HG03575 (cell line): Measurements from ENCODE around the gene MLXIPL.
"Not testable (repeated sequence)": the region's sequence is repeated elsewhere in the genome, so short reads cannot be mapped to it uniquely, and the experiment has no call there.

ENCODE experiments used
- ATAC-seq: cut with Tn5 transposase; IDR thresholded peaks from one replicate; pipeline ENCODE4 v1.9.1; 2021; ENCODE audit not compliant: unreplicated experiment, insufficient number of reproducible peaks, low FRiP score; ENCODE audit errors: extremely low read depth

Gene MLXIPL, protein sequence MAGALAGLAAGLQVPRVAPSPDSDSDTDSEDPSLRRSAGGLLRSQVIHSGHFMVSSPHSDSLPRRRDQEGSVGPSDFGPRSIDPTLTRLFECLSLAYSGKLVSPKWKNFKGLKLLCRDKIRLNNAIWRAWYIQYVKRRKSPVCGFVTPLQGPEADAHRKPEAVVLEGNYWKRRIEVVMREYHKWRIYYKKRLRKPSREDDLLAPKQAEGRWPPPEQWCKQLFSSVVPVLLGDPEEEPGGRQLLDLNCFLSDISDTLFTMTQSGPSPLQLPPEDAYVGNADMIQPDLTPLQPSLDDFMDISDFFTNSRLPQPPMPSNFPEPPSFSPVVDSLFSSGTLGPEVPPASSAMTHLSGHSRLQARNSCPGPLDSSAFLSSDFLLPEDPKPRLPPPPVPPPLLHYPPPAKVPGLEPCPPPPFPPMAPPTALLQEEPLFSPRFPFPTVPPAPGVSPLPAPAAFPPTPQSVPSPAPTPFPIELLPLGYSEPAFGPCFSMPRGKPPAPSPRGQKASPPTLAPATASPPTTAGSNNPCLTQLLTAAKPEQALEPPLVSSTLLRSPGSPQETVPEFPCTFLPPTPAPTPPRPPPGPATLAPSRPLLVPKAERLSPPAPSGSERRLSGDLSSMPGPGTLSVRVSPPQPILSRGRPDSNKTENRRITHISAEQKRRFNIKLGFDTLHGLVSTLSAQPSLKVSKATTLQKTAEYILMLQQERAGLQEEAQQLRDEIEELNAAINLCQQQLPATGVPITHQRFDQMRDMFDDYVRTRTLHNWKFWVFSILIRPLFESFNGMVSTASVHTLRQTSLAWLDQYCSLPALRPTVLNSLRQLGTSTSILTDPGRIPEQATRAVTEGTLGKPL

DNA sequence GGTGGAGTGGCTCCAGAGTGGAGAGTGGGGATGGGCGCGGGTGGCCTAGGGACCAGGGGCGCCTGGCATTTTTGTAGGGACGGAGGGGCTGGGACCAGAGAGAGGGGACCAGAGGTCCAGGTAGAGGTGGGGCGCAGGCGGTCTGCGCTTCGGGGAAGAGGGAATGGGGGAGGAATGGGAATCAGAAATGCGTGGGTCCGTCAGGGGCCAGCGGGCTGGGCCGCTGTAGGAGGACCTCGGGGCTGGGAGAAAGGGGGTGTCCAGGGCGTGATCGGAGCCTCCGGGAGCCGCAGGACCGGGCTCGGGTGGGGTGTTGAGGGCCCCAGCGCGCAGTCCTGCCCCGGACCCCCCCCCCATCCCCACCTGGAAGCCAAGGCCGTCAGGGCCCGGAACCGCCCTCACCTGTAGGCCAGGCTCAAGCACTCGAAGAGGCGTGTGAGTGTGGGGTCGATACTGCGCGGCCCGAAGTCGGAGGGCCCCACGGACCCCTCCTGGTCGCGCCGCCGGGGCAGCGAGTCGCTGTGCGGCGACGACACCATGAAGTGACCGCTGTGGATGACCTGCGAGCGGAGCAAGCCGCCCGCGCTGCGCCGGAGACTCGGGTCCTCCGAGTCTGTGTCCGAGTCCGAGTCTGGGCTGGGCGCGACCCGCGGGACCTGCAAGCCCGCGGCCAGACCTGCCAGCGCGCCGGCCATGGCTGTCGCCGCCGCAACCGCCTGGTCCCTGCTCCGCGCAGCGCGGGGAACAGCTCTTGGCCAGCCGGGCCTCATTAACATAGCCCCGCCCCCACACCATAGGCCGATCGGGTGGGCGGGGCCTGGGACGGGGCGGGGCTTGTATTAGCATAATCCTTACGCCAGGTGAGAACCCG lies at the start of gene MLXIPL:
TSS of gene MLXIPL (minus strand) at position 725 of the 871 bp plus-strand sequence. CDS start at position 695, 30 bp downstream.
- no peak for ATAC-seq

DNA sequence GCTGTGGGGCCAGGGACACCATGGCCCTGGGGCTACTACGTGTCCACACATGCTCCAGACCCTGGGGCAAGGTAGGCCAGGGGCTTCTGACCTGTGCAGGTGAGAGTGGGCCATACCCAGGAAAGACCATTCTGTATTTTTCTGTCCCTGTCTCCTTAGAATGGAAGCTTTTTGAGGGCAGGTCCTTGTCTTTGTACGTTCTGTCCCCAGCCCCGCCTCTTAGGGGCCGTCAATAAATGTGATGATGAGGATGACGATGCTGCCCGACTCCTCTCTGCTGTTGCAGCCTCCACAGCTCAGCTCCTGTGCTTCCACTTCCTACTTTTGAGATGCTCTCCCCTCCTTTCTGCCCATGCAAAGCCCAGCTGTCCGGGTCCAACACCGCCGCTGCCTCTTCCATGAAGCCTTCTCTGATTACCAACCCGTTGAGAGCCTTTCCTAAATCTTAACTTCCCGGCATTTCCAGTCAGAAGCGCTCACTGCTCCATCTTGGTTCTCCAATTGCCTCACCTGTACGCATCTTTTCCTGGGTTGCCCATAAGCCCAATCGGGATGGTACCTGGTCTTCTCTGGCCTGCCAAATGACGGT lies 47.6 kb upstream of the MLXIPL start:
- no peak for ATAC-seq

DNA sequence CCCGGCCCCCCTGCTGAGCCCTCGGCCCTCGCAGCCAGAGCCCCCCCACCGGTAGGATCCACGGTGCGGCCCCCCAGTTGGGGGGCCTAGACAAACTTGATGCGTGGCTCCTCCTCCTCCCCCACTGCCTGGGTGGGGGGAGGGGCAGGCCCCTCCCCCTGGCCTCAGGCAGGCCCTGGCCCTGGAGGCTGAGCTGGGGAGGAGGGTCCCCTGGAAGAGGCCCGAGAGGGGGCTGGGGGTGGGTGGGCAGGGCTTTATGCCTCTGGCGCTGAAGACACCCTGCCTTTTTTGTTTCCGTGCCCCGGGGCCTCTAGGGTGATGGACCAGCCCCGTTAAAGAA lies 47.0 kb upstream of the MLXIPL start:
- no peak for ATAC-seq

DNA sequence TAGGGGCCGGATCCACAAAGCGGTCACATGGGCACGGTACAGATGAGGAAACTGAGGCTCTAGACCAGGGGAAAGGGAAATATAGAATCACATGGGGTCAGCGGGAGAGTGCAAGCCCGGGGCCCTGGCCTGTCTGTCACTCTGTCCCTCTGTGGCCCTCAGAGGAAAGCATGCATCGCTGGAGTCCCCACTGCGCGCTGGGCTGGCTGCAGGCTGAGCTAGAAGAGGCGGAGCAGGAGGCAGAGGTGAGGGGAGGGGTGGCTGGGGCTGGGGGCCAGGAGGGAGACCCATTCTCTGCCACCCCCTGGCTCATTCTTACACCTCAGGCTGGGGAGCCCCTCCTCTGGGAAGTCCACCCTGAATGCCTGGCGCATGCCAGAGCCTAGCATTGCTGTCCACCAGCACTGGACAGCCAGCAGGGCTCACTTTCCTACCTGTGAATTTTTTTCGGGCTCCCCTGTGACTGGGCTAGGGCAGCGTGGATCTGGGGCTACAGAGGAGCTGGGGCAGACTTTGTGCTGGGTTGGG lies 45.6 kb upstream of the MLXIPL start:
- no peak for ATAC-seq

DNA sequence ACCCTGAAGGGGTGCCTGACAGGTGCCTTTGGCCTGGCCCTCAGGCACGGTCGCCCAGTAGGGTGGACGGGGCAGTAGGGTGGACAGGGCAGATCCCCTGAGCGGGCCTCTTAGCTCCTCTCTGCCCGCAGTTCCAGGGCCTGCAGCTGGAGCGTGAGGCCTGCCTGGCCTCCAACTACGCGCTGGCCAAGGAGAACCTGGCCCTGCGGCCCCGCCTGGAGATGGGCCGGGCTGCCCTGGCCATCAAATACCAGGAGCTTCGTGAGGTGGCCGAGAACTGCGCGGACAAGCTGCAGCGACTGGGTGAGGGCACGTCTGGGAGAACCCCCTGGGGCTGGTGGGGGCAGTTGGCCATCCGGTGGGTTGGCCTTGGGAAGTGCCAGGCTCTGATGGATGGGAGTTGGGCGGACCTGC lies 45.0 kb upstream of the MLXIPL start:
- ATAC-seq = no peak

DNA sequence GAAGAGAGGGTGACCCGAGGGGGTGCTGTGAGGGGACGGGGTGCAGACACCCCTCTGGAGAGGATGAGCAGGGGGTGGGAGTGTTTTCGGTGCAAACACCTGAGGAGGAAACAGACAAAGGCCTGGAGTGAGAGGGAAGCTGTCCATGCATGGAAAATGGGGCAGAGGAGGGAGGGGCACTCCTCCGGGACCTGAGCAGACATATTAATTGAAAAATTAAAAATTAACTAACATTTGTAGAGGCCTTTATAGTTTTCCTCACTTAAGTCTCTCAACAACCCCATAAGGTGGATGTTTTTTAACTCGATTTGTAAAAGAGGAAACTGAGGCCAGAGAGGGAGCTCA lies 44.5 kb upstream of the MLXIPL start:
- ATAC-seq = no peak

DNA sequence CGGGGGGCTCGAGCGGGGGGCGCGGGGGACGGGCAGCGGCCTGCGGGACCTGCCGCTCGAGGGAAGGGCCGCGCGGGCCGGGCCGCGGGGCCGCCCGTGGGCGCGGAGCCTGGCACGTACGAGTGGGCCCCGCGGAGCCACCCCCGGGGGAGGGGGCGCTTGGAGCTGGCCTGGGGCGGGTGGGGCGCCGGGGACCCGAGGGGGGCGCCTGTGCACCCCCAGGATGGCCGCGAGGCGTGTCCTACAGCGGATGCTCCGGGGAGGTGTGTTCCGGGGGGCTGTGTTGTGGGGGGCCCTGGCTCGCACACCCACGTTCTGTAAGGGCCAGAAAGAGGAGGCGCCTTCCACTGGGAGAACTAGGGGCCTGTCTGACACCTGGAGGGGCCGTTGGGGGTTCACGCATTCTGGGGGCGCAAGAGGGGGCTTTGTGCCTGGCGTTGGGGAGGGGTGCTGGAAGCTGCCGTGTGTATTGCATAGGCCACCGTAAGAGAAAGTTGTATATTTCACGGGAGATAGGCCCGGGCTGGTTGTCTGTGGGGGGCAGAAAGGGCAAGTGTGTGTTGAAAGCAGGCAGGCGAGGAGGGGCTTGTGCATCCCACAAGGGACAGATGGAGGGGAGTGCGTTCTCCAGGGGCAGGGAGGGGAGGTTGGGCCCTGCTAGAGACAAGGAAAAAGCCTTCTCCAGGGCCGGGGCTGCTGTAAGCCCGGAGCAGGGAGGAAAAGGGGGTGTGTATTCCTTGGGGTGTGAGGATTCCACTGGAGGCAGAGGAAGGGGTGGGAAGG lies 44.0 kb upstream of the MLXIPL start:
- ATAC-seq = no peak

DNA sequence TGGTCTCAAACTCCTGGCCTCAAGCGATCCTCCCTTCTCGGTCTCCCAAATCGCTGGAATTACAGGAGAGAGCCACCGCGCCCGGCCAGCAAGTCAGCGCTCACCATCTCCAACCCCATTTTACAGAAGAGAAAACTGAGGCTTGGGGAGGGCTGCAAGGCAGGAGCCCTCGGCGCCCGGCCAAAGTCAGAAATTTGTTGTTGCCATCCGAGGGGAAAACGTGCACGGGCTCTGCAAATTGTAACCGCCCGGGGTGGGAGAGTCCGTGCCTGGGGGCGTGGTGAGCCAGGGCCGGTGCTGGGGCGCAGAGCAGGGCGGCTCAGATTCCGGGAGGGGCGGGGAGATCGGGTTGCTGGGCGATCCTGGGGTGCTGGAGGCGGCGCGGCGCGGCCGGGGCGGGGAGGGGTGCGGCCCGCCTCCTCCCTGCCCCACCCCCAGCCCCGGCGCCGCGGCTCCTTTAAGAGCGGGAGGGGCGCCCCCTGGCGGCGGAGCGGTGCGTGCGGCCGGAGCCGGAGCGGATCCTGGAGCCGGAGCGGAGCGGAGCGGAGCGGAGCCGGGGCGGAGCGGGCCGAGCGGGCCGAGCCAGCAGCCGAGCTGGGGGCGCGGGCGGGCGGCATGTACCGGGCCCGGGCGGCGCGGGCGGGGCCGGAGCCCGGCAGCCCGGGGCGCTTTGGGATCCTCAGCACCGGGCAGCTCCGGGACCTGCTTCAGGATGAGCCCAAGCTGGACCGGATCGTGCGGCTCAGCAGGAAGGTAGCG lies 43.2 kb upstream of the MLXIPL start, which contains the start of gene VPS37D:
TSS of gene VPS37D (plus strand) at position 488 of the 759 bp plus-strand sequence. CDS start at position 616, 128 bp downstream.
- ATAC-seq = no peak

DNA sequence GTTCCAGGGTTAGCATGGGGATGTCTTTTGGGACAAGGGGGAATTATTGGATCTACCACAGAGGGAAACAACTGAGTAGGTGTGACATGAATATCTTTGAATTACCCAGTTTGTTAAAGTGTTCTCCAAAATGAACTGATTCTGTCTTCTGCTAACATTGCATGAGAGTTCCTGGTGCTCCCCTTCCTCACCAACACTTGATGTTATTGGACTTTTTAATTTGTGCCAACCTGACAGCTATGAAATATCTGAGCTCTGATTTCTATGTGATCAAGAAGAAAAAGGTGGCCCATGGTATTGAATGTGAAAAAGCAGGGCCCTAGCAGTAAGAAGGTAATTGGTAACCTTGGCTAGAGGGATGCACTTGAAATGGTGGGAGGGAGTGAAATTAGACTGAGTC lies 38.7 kb upstream of the MLXIPL start:
- ATAC-seq = no peak

DNA sequence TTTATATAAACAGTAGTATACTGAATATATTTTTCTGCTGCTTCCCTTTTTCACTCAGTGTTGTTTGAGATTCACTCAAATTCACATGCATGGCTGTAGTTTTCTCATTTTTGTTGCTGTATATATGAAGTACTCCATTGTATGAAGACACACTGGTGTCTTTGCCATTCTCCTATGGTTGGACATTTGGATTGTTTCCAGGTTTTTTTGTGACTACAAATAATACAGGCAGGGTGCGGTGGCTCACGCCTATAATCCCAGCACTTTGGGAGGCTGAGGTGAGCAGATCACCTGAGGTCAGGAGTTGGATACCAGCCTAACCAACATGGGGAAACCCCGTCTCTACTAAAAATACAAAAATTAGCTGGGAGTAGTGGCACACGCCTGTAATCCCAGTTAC lies 36.3 kb upstream of the MLXIPL start:
- ATAC-seq = not testable (repeated sequence)

DNA sequence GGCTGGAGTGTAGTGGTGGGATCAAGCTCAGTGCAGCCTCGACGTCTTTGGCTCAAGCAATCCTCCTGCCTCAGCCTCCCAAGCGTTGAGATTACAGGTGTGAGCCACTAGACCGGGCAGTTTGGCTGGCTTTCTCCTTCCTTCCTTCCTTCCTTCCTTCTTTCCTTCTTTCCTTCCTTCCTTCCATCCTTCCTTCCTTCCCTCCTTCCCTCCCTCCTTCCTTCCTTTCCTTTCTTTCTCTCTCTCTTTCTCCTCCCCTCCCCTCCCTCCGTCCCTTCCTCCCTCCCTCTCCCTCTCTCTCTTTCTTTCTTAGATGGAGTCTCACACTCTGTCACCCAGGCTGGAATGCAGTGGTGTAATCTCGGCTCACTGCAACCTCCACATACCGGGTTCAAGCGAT lies 35.7 kb upstream of the MLXIPL start:
- no peak for ATAC-seq

DNA sequence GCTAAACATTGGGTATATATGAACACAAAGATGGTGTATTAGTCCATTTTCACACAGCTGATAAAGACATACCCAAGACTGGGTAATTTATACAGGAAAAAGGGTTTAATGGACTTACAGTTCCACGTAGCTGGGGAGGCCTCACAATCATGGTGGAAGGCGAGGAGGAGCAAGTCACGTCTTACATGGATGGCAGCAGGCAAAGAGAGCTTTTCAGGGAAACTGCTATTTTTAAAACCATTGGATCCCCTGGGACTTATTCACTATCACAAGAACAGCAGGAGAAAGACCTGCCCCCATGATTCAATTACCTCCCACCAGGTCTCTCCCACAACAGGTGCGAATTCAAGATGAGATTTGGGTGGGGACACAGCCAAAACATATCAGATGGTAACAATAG lies 31.0 kb upstream of the MLXIPL start:
- ATAC-seq = not testable (repeated sequence)

DNA sequence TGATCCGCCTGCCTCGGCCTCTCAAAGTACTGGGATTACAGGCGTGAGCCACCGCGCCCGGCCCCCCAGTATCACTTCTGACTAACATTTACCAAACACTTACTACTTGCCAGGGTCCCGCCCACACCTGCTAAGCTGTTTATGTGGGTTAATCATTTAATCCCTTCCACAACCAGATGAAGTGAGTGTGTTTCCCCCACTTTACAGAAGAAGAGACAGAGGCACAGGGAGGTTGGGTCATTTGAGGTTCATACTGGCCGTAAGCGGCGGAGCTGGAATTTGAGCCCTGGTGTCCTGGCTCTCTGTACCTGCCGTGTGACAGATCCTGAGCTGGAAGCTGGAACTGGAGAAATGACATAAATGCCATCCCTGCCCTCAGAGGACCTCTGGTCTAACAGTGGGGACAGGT lies 28.2 kb upstream of the MLXIPL start:
- ATAC-seq = no peak

DNA sequence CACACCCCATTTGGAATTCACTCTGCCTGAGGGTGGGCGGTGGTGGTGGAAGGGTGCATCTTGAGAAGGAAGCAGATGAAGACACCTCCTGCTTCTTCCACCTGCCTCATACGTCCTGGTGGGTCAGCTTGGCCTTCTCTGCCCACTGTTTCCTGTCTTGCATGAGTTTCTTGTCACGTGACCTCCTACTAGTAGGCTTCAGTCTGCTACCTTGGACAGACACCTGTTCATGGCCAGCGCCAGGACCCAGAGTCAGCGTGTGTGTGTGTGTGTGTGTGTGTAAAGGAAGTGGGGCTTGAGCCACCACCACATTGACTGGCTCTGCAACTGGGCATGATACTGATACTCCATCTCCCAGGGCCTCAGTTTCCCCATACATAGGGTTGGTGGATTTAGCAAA lies 26.2 kb upstream of the MLXIPL start:
- ATAC-seq = no peak

DNA sequence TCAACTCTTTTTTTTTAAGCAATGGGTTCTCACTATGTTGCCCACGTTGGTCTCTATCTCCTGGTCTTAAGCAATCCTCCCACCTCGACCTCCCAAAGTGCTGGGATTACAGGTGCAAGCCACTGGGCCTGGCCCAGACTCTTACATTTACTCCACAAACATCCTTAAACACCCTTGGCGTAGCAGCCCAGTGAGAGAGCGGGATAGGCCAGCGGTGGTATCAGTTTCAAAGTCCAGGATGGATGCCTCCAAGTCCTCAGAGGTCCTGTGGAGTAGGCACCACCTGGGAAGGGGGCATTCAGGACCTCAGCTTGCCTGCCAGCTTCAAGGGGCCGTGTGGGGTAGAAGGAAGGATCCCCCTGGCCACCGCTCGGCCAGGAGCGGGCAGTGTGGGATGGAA lies 25.3 kb upstream of the MLXIPL start:
- no peak for ATAC-seq

DNA sequence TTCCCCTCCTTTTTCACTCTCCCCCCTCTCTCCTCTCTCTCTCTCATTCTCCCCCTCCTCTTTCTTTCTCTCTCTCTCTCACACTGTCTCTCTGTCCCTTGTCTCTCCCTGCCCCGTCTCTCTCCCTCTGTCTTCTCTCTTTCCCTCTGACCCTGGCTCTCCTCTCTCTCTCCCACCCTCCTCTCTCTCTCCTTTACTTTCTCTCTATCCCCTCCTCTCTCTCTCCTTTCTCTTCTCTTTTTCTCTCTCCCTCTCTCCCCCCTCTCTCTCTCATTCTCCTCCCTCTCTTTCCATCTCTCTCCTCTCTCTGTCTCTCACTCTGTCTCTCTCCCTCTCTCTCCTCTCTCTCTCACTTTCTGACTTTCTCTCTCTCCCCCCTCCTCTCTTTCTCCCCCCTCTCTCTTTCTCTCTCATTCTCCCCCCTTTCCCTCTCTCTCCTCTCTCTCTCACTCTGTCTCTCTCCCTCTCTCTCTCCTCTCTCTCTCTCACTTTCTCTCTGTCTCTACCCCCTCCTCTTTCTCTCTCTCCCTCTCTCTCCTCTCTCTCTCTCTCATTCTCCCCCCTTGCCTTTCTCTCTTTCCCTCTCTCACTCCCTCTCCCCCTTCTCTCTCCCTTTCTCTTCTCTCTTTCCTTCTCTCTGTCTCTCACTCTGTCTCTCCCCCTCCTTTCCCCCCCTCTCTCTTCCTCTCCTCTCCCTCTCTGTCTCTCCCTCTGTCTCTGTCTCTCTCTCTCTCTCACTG lies 24.4 kb upstream of the MLXIPL start:
- ATAC-seq = no peak
